BE2C (cell line): Measurements from ENCODE around the gene SMG5. TPM values are rescaled to one million over a fixed set of nuclear protein-coding genes. Genes with fewer than 3 reads are reported as not detected.
"Not testable (repeated sequence)": the region's sequence is repeated elsewhere in the genome, so short reads cannot be mapped to it uniquely, and the experiment has no call there.

ENCODE experiments used
- DNase-seq: peaks from one replicate; pipeline ENCODE4 v3.0.0-alpha.2; 2020
- H3K27me3 ChIP-seq: fragments of 250-450 bp; sonication (Bioruptor Pico); 2 replicates; pipeline ENCODE4 v1.5.1; 2020; ENCODE audit warnings: mild to moderate bottlenecking
- H3K36me3 ChIP-seq: fragments of 250-450 bp; sonication (Bioruptor Pico); 2 replicates; pipeline ENCODE4 v1.5.1; 2020; ENCODE audit warnings: mild to moderate bottlenecking
- H3K4me1 ChIP-seq: fragments of 250-450 bp; sonication (Bioruptor Pico); 2 replicates; pipeline ENCODE4 v1.5.1; 2020
- H3K4me3 ChIP-seq: 2 replicates; pipeline ENCODE4 v1.5.1; 2011; ENCODE audit warnings: low read depth, low read length
- H3K9me3 ChIP-seq: fragments of 250-450 bp; sonication (Bioruptor Pico); 2 replicates; pipeline ENCODE4 v1.5.1; 2020
- CTCF ChIP-seq: IDR thresholded peaks from 2 replicates; pipeline ENCODE4 v1.5.1; 2012; ENCODE audit warnings: mild to moderate bottlenecking, low read depth, low read length
- polyA plus RNA-seq: library from polyadenylated mRNA; unstranded; fragments of >200 nt; gene quantifications from one replicate; pipeline ENCODE4 v1.2.1, GENCODE V29; 2012; ENCODE audit warnings: low read depth, missing spikeins; ENCODE audit not compliant: insufficient read length, insufficient read depth

The SMG5 gene
- polyA plus RNA-seq = 197 TPM

- no peaks in the 10 kb centered on the region for H3K27me3 ChIP-seq
- peak within 1 kb of the TSS; percentile 73 for H3K4me3 ChIP-seq
- peaks cover 35% of the 10 kb centered on the region for H3K36me3 ChIP-seq
- peaks cover 5% of the 10 kb centered on the region; the same call in 1 of the 2 replicates for H3K4me1 ChIP-seq
- H3K9me3 ChIP-seq = no peaks in the 10 kb centered on the region
- DNase-seq = peak; percentile 98
- TF ChIP-seq CTCF = no peak
Observed at GRCh38 chr1:156282479-156283222, at the start of gene SMG5. Gene SMG5 (minus strand): TSS chr1:156282825. CDS start chr1:156282680, 145 bp downstream.

DNA sequence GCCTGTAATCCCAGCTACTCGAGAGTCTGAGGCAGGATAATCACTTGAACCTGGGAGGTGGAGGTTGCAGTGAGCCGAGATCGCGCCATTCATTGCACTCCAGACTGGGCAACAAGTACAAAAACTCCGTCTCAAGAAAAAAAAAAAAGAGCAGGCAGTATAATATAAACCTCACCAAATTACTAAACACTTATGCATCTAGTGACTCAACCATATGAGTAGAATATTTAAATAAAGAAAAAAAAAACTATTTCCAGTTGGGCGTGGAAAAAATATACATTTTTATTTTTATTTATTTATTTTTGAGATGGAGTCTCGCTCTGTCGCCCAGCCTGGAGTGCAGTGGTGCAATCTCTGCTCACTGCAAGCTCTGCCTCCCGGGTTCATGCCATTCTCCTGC lies 40.6 kb upstream of the SMG5 start:
- H3K4me3 ChIP-seq, H3K4me1 ChIP-seq, H3K9me3 ChIP-seq, DNase-seq, H3K27me3 ChIP-seq: not testable (repeated sequence)
- peaks cover 88% of the 10 kb centered on the region for H3K36me3 ChIP-seq

- no peaks in the 10 kb centered on the region for H3K27me3 ChIP-seq
- H3K4me3 ChIP-seq = no peak overlapping the region
- DNase-seq = no peak
- TF ChIP-seq CTCF = no peak
- H3K4me1 ChIP-seq = no peaks in the 10 kb centered on the region
- no peaks in the 10 kb centered on the region for H3K9me3 ChIP-seq
- H3K36me3 ChIP-seq = peaks cover 97% of the 10 kb centered on the region
Observed at GRCh38 chr1:156320560-156320959, 37.9 kb upstream of the SMG5 start.

DNA sequence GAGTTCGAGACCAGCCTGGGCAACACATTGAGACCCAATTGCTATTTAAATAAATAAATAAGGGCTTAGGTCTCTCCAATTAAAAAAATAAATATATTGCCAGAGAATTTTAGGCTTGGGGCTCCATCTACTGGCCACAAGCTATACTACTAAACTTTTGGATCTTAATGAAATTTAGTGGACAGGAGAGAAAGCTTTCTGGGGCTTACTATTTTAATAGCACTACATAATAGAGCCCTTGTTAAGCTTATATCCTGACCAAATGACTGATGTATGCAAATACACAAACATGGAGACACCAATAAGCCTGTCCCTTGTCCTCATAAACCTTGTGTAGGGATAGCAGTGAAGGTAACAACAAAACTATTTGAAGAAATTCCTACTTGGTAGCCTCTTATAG lies 37.0 kb upstream of the SMG5 start:
- Histone ChIP-seq H3K4me1 (no peaks in the 10 kb centered on the region), H3K4me3 (no peak overlapping the region), H3K9me3 (no peaks in the 10 kb centered on the region), H3K36me3 (peaks cover 97% of the 10 kb centered on the region), H3K27me3 (no peaks in the 10 kb centered on the region)
- DNase-seq = peak; percentile 27
- TF ChIP-seq CTCF = peak; percentile 61

DNA sequence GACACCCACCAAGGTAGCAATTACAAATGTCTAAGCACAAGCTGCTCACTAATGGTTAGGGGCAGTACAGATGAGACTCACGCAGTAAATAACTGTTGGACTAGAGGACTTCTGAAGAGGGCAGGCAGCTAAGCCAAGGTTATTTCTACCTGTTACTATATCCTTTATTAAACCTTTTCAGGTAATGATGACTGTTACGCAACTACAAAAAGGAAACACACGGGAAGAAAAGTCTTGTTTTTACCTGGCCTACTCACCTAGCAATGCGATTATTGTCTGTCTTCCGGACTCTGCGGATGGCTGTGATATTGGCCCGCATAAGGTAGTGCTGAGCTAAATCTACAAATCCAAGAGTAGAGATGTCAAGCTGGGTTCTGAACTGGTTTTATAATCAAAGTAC lies 34.3 kb upstream of the SMG5 start:
- H3K9me3 ChIP-seq = no peaks in the 10 kb centered on the region
- no peak for TF ChIP-seq CTCF
- H3K27me3 ChIP-seq = no peaks in the 10 kb centered on the region
- no peak overlapping the region for H3K4me3 ChIP-seq
- H3K36me3 ChIP-seq = peaks cover 96% of the 10 kb centered on the region
- DNase-seq = no peak
- no peaks in the 10 kb centered on the region for H3K4me1 ChIP-seq

GRCh38 chr1:156310962-156311361 lies 28.3 kb upstream of the SMG5 start:
- Histone ChIP-seq H3K36me3 (peaks cover 91% of the 10 kb centered on the region), H3K4me3 (no peak overlapping the region), H3K9me3 (no peaks in the 10 kb centered on the region), H3K4me1 (no peaks in the 10 kb centered on the region), H3K27me3 (no peaks in the 10 kb centered on the region)
- no peak for DNase-seq
- TF ChIP-seq CTCF = no peak

DNA sequence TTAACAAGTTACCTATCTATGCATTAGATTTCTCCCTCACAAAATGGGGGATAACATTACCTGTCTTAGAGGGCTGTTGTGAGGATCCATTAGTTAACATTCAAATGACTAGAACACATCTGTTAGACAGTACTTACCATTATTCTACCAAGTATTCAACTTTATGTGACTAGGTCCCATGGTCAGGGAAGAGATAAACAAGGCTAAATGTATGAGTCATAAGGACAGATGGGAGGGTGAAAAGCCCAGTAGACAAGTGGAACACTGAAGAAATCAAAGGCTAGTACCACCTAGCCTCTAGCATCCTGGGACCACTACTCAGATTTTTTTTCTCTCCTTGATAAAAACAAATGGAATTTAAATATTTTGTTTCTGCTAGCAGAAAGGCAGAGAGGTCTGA lies 25.5 kb upstream of the SMG5 start:
- no peak for TF ChIP-seq CTCF
- H3K4me3 ChIP-seq = no peak overlapping the region
- H3K36me3 ChIP-seq = peaks cover 81% of the 10 kb centered on the region
- no peak for DNase-seq
- H3K9me3 ChIP-seq = no peaks in the 10 kb centered on the region
- no peaks in the 10 kb centered on the region for H3K27me3 ChIP-seq
- H3K4me1 ChIP-seq = no peaks in the 10 kb centered on the region
